K562 (cell line): ENCODE data around the gene MAP1S. TPM values are rescaled to one million over a fixed set of nuclear protein-coding genes. Genes with fewer than 3 reads are reported as not detected.

ENCODE experiments used
- ATF2 ChIP-seq: sonication (generic); formaldehyde crosslinking; IDR thresholded peaks from 2 replicates; pipeline ENCODE4 v1.8.1; 2022; ENCODE audit warnings: missing genetic modification reagents
- ATF7 ChIP-seq: fragments of 450-650 bp; IDR thresholded peaks from 2 replicates; pipeline ENCODE4 v1.7.1; 2014; ENCODE audit warnings: mild to moderate bottlenecking, moderate library complexity
- DACH1 ChIP-seq: fragments of 450-650 bp; IDR thresholded peaks from 2 replicates; pipeline ENCODE4 v1.6.1; 2018; ENCODE audit not compliant: partially characterized antibody
- ELF1 ChIP-seq: fragments of 200-800 bp; sonication (Bioruptor generic); IDR thresholded peaks from 2 replicates; pipeline ENCODE4 v1.6.1; 2016; ENCODE audit warnings: missing genetic modification characterization, missing compliant biosample characterization
- GATAD2A ChIP-seq: fragments of 450-650 bp; IDR thresholded peaks from 2 replicates; pipeline ENCODE4 v1.6.1; 2017
- JUND ChIP-seq, 2 experiments: IDR thresholded peaks; 2 replicates in 1 of 2; 3 replicates in 1 of 2; pipeline ENCODE4 v1.6.1; 2011; ENCODE audit warnings: borderline replicate concordance in 2 of 2, low read depth in 2 of 2, low read length in 2 of 2, improper control_type of control experiment in 1 of 2, missing biosample characterization in 1 of 2, missing genetic modification characterization in 1 of 2, missing genetic modification reagents in 1 of 2
- MITF ChIP-seq: IDR thresholded peaks from 2 replicates; pipeline ENCODE4 v1.6.1; 2014; ENCODE audit warnings: antibody characterized with exemption
- MYNN ChIP-seq, 2 experiments: sonication (generic); formaldehyde crosslinking in 1 of 2; IDR thresholded peaks; 2 replicates each; pipeline versions ENCODE4 v1.5.0 to v1.6.1; 2016 to 2020; ENCODE audit warnings: antibody characterized with exemption in 1 of 2, missing genetic modification reagents in 1 of 2
- NCOA6 ChIP-seq: fragments of 450-650 bp; IDR thresholded peaks from 2 replicates; pipeline ENCODE4 v1.6.1; 2017; ENCODE audit warnings: mild to moderate bottlenecking
- NEUROD1 ChIP-seq: fragments of 150-350 bp; IDR thresholded peaks from 2 replicates; pipeline ENCODE4 v1.6.1; 2014; ENCODE audit warnings: borderline replicate concordance, low read length, low read depth; ENCODE audit not compliant: partially characterized antibody
- SMARCC2 ChIP-seq: fragments of 450-650 bp; IDR thresholded peaks from 2 replicates; pipeline ENCODE4 v1.6.1; 2017; ENCODE audit warnings: antibody characterized with exemption, moderate library complexity, mild to moderate bottlenecking, low read depth
- SNRNP70 ChIP-seq: fragments of 200-400 bp; formaldehyde crosslinking; optimal IDR thresholded peaks from 2 replicates; pipeline ENCODE3; 2017; ENCODE audit warnings: low read depth, low read length
- TARDBP ChIP-seq: fragments of 450-650 bp; IDR thresholded peaks from 2 replicates; pipeline ENCODE4 v1.6.1; 2016
- THRAP3 ChIP-seq: fragments of 450-650 bp; IDR thresholded peaks from 2 replicates; pipeline ENCODE4 v1.6.1; 2016; ENCODE audit warnings: mild to moderate bottlenecking, inconsistent platforms, borderline replicate concordance
- ZKSCAN8 ChIP-seq: fragments of 200-800 bp; sonication (Bioruptor generic); IDR thresholded peaks from 2 replicates; pipeline ENCODE4 v1.6.1; 2016; ENCODE audit warnings: missing genetic modification characterization, missing compliant biosample characterization
- ZNF133 ChIP-seq: fragments of 250-450 bp; sonication (Bioruptor Pico); IDR thresholded peaks from 2 replicates; pipeline ENCODE4 v1.4.0; 2020; ENCODE audit warnings: mild to moderate bottlenecking
- ZNF143 ChIP-seq: sonication (generic); formaldehyde crosslinking; IDR thresholded peaks from 2 replicates; pipeline ENCODE4 v1.9.0; 2022; ENCODE audit warnings: mild to moderate bottlenecking, missing genetic modification reagents
- ZNF274 ChIP-seq: IDR thresholded peaks from 2 replicates; pipeline ENCODE4 v1.6.1; 2011; ENCODE audit warnings: low read depth, mild to moderate bottlenecking, low read length, moderate library complexity, borderline replicate concordance
- ZNF699 ChIP-seq: fragments of 250-450 bp; sonication (Bioruptor Pico); IDR thresholded peaks from 2 replicates; pipeline ENCODE4 v1.8.0; 2021; ENCODE audit warnings: mild to moderate bottlenecking, moderate library complexity; ENCODE audit not compliant: insufficient replicate concordance
- ZNF79 ChIP-seq: fragments of 250-450 bp; sonication (Bioruptor Pico); IDR thresholded peaks from 2 replicates; pipeline ENCODE4 v1.4.0; 2020; ENCODE audit warnings: low read depth, mild to moderate bottlenecking, moderate library complexity
- ZNF830 ChIP-seq: fragments of 250-450 bp; sonication (Bioruptor Pico); IDR thresholded peaks from 2 replicates; pipeline ENCODE4 v1.5.0; 2021; ENCODE audit warnings: mild to moderate bottlenecking
- polyA plus RNA-seq, 8 experiments: library from polyadenylated mRNA; depleted of rRNA in 4 of 8; stranded (reverse) in 5 of 8; unstranded in 3 of 8; fragments of >200 nt; fragmentation: Nextera tagmentation in 2 of 8; fragmentation: Illumina TruSeq in 1 of 8; extraction: Ambion mirVana in 2 of 8; extraction: Trizol in 1 of 8; gene quantifications; 2 replicates each; pipeline versions ENCODE4 v1.2.1 to v1.2.3, GENCODE V29; 2011 to 2014; ENCODE audit warnings: inconsistent platforms in 1 of 8, missing spikeins in 1 of 8
- total RNA-seq, 7 experiments: library from RNA; depleted of rRNA in 6 of 7; stranded (reverse); fragments of >200 nt in 6 of 7; fragmentation: Illumina TruSeq in 2 of 7; extraction: Trizol in 2 of 7; gene quantifications; 2 replicates each; pipeline versions ENCODE4 v1.2.1 to v1.2.3, GENCODE V29; 2011 to 2021; ENCODE audit warnings: low replicate concordance in 1 of 7
- TF ChIP-seq, protein P1 (sequence below): fragments of 250-450 bp; sonication (Bioruptor Pico); IDR thresholded peaks from 2 replicates; pipeline ENCODE4 v1.9.0; 2021; ENCODE audit warnings: mild to moderate bottlenecking, inconsistent platforms
- TF ChIP-seq, protein P2 (sequence below): sonication (generic); IDR thresholded peaks from 2 replicates; pipeline ENCODE4 v1.6.1; 2016

The MAP1S gene
- total and polyA plus RNA-seq, 9 of the 15 experiments (the other 6 are each of a cell fraction or from before 2014, with no cell fraction given): 2.0 to 81.0 (median 9.5) TPM

DNA sequence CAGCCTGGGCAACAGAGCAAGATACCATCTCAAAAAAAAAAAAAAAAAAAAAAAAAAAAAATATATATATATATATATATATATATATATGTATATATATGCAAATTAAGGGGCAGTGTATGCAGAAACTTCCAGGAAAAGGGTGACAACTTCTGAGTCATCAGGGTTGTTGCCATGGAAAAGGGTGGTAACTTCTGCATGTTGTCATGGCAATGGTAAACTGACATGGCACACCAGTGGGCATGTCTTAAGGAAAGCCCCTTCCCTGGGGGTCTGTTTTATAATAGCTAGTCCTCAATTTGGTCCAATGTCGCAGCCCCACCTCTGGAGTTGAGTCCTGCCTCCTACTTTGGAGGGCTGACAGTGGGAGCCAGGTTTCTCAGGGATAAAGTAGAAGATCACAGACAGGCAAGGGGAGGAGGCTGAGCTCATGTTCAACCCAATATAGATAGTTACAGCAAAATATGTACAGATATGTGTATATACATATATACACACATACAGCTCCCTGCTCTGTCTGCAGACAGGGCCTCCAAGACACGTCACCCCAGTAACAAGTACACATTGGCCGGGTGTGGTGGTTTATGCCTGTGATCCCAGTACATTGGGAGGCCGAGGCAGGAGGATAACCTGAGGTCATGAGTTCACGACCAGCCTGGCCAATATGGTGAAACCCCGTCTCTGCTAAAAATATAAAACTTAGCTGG, 24.7 kb downstream of the MAP1S start (continued):
- no peak for TF ChIP-seq TARDBP
- TF ChIP-seq DACH1: no peak
- TF ChIP-seq MYNN (IDR thresholded peaks at IDR 0.05): peak; percentile 80; the same call in 1 of the 2 replicates
- TF ChIP-seq MYNN (CRISPR knock-in tag; IDR thresholded peaks at IDR 0.05): no peak
- TF ChIP-seq THRAP3: no peak
- TF ChIP-seq GATAD2A: no peak
- peak; percentile 67 for TF ChIP-seq NEUROD1
- no peak for TF ChIP-seq NCOA6
- no peak for TF ChIP-seq SMARCC2
- no peak for TF ChIP-seq ELF1 (tag)
- TF ChIP-seq JUND (IDR thresholded peaks at IDR 0.05; ENCODE audit: borderline replicate concordance, low read depth, low read length): peak; percentile 88
- peak; percentile 63; the same call in 2 of the 3 replicates for TF ChIP-seq JUND (tag; IDR thresholded peaks at IDR 0.05; ENCODE audit: borderline replicate concordance, low read depth, low read length)
- TF ChIP-seq ZNF699: no peak
- TF ChIP-seq ATF7: no peak
- TF ChIP-seq ZKSCAN8 (CRISPR knock-in tag): no peak
- TF ChIP-seq ZNF274: no peak
- TF ChIP-seq SNRNP70: no peak
- TF ChIP-seq, protein P1, sequence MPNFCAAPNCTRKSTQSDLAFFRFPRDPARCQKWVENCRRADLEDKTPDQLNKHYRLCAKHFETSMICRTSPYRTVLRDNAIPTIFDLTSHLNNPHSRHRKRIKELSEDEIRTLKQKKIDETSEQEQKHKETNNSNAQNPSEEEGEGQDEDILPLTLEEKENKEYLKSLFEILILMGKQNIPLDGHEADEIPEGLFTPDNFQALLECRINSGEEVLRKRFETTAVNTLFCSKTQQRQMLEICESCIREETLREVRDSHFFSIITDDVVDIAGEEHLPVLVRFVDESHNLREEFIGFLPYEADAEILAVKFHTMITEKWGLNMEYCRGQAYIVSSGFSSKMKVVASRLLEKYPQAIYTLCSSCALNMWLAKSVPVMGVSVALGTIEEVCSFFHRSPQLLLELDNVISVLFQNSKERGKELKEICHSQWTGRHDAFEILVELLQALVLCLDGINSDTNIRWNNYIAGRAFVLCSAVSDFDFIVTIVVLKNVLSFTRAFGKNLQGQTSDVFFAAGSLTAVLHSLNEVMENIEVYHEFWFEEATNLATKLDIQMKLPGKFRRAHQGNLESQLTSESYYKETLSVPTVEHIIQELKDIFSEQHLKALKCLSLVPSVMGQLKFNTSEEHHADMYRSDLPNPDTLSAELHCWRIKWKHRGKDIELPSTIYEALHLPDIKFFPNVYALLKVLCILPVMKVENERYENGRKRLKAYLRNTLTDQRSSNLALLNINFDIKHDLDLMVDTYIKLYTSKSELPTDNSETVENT (CRISPR knock-in tag): no peak
- no peak for TF ChIP-seq ZNF830 (CRISPR knock-in tag)
- TF ChIP-seq ATF2 (CRISPR knock-in tag): no peak
- no peak for TF ChIP-seq ZNF79 (CRISPR knock-in tag)
- no peak for TF ChIP-seq MITF
- no peak for TF ChIP-seq ZNF133
- TF ChIP-seq ZNF143 (CRISPR knock-in tag): no peak
- TF ChIP-seq, protein P2, sequence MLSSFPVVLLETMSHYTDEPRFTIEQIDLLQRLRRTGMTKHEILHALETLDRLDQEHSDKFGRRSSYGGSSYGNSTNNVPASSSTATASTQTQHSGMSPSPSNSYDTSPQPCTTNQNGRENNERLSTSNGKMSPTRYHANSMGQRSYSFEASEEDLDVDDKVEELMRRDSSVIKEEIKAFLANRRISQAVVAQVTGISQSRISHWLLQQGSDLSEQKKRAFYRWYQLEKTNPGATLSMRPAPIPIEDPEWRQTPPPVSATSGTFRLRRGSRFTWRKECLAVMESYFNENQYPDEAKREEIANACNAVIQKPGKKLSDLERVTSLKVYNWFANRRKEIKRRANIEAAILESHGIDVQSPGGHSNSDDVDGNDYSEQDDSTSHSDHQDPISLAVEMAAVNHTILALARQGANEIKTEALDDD: no peak
